Ovary (tissue), 10 donors: ENCODE results near the gene HTR2A. TPM values are rescaled to one million over a fixed set of nuclear protein-coding genes. Genes with fewer than 3 reads are reported as not detected.
A peak's percentile ranks its signal among the peaks of the same experiment; 100 is the strongest.

Experiments
- DNase-seq, 5 donors: peaks; one replicate each; pipeline ENCODE4 v3.0.0-alpha.2; 2019 to 2020
- H3K27ac ChIP-seq, 2 donors: fragments of 200-600 bp; one replicate each; pipeline versions ENCODE4 v1.5.1 to v1.8.0; 2019 to 2022
- H3K27me3 ChIP-seq: fragments of 200-600 bp; one replicate; pipeline ENCODE4 v1.8.0; 2022
- H3K36me3 ChIP-seq: fragments of 200-600 bp; sonication (generic); one replicate; pipeline ENCODE4 v1.5.1; 2019
- H3K4me1 ChIP-seq: one replicate; pipeline ENCODE4 v1.8.1; 2013; ENCODE audit warnings: mild to moderate bottlenecking, moderate library complexity; ENCODE audit not compliant: insufficient read depth
- H3K4me3 ChIP-seq: fragments of 200-600 bp; sonication (generic); one replicate; pipeline ENCODE4 v1.5.1; 2017
- H3K9me3 ChIP-seq, 2 donors: fragments of 200-600 bp in 1 of 2; sonication (generic) in 1 of 2; one replicate each; pipeline versions ENCODE4 v1.5.1 to v1.8.1; 2013 to 2019; ENCODE audit warnings: mild to moderate bottlenecking in 1 of 2, moderate library complexity in 1 of 2
- CTCF ChIP-seq, 3 donors: fragments of 450-650 bp in 2 of 3; fragments of 200-600 bp in 1 of 3; IDR thresholded peaks; one replicate each; pipeline versions ENCODE4 v1.5.1 to v1.8.0; 2016 to 2022; ENCODE audit warnings: antibody characterized with exemption in 3 of 3, mild to moderate bottlenecking in 1 of 3
- EP300 ChIP-seq: sonication (generic); formaldehyde crosslinking; IDR thresholded peaks from one replicate; pipeline ENCODE4 v1.6.1; 2017; ENCODE audit warnings: antibody characterized with exemption
- POLR2A ChIP-seq: fragments of 450-650 bp; IDR thresholded peaks from one replicate; pipeline ENCODE4 v1.6.1; 2017; ENCODE audit warnings: antibody characterized with exemption, mild to moderate bottlenecking, moderate library complexity
- WGBS, 3 donors: extraction: QIAGEN DNeasy Blood & Tissue Kit in 1 of 3; methylation state at CpG; one replicate each; pipeline versions ENCODE4 v1.1.5 to v1.1.7; 2013 to 2017; 5-methylcytosine and 5-hydroxymethylcytosine counted together
- intact Hi-C, 4 donors: fragments of 100-400 bp; cut with DNase I; formaldehyde crosslinking; loops; one replicate each; pipeline versions ENCODE4 v1.11.0 to v1.15.1; 2022 to 2023
- long read RNA-seq, 3 donors: library from polyadenylated mRNA in 2 of 3; unstranded in 2 of 3; transcript quantifications; one replicate each; pipeline ENCODE4 v2.0.0 and lab custom pipeline, GENCODE V29; 2021 to 2026
- polyA plus RNA-seq, 2 donors: library from polyadenylated mRNA; stranded (reverse); fragments of 200-250 nt in 1 of 2; fragments of 350-450 nt in 1 of 2; fragmentation: Illumina TruSeq in 1 of 2; extraction: RNeasy Lipid Tissue Mini Kit (QIAGEN cat#74804) in 1 of 2; gene quantifications; one replicate each; pipeline ENCODE4 v1.2.3, GENCODE V29; 2013 to 2014
- total RNA-seq, 7 donors: library from RNA; depleted of rRNA in 2 of 7; stranded (reverse); fragments of >200 nt in 2 of 7; fragmentation: NEBNext Ultra II Directional in 3 of 7; extraction: Animal tissue kit (Norgen Biotek cat#: 25700) in 3 of 7; gene quantifications; one replicate each; pipeline versions ENCODE4 v1.1.0 to v1.2.4, GENCODE V29; 2016 to 2023
- donor health status: DM: no; HTN: no; CAD: no; lungs with moderate emphysema.
- donor health status: DM: no; HTN: no; CAD: no.
- donor health status: Bipolar disorder and iron deficiency.
- donor health status: DM: yes; HTN: yes; CAD: no.
- donor health status: DM: no; HTN: no; CAD: no.
- donor health status: DM: yes; HTN: yes; CAD: no.

Gene HTR2A
- total RNA-seq = under 1 TPM in 6 of 7 donors, not detected in 1; 0.05 to 0.69 (median 0.14) TPM
- under 1 TPM; 0.42 to 0.88 TPM for polyA plus RNA-seq
- long read RNA-seq, donor 1 = 0 reads
- long read RNA-seq, donor 2 = 0 reads
- long read RNA-seq, donor 3, full-length matches to known transcripts = 1 of 1 reads
- long read RNA-seq, donor 3, partial matches to known transcripts = 0 of 1 reads
- long read RNA-seq, donor 3, other reads (novel, unspliced or antisense) = 0 of 1 reads

GRCh38 chr13:46896341-46897137 lies at the start of gene HTR2A:
TSS of gene HTR2A (minus strand) at chr13:46897053. CDS start at chr13:46895906, 1,147 bp downstream.
- 1 to 3% (median 2%) methylated on average over 13 of the region's 13 CpGs for WGBS, 3 donors
- intact Hi-C loops = no loop called here
- TF ChIP-seq POLR2A (no peak), EP300 (no peak), CTCF (IDR thresholded peaks at IDR 0.05) (no peak)
- DNase-seq = peak; percentile 20 to 46 (median 28)
- Histone ChIP-seq H3K27me3 (no peaks in the 10 kb centered on the region), H3K36me3 (no peaks in the 10 kb centered on the region), H3K4me3 (peak within 1 kb of the TSS; percentile 20), H3K27ac (peak within 1 kb of the TSS in 1 of 2 donors; percentile 15), H3K4me1 (peaks cover 3% of the 10 kb centered on the region), H3K9me3 (no peaks in the 10 kb centered on the region)

- no peak for TF ChIP-seq POLR2A
- TF ChIP-seq CTCF (IDR thresholded peaks at IDR 0.05) = no peak
- TF ChIP-seq EP300 = no peak
- intact Hi-C loops = no loop called here
- H3K4me3 ChIP-seq = no peak overlapping the region
- H3K27me3 ChIP-seq = no peaks in the 10 kb centered on the region
- H3K27ac ChIP-seq = no peak overlapping the region
- no peak for DNase-seq
- H3K4me1 ChIP-seq = no peaks in the 10 kb centered on the region
- no peaks in the 10 kb centered on the region for H3K9me3 ChIP-seq
- no peaks in the 10 kb centered on the region for H3K36me3 ChIP-seq
- WGBS, 3 donors = 85 to 97% (median 97%) methylated on average over 4 of the region's 4 CpGs
Measured at GRCh38 chr13:46936525-46936924, 39.7 kb upstream of the HTR2A start.

- H3K4me1 ChIP-seq = no peaks in the 10 kb centered on the region
- H3K36me3 ChIP-seq = no peaks in the 10 kb centered on the region
- DNase-seq = no peak
- H3K9me3 ChIP-seq = no peaks in the 10 kb centered on the region
- H3K4me3 ChIP-seq = no peak overlapping the region
- H3K27ac ChIP-seq = no peak overlapping the region
- TF ChIP-seq POLR2A (no peak), EP300 (no peak), CTCF (IDR thresholded peaks at IDR 0.05) (no peak)
- no peaks in the 10 kb centered on the region for H3K27me3 ChIP-seq
- intact Hi-C loops = no loop called here
- 61 to 81% (median 71%) methylated on average over 1 of the region's 1 CpG for WGBS, 3 donors
Measured at GRCh38 chr13:46934749-46935148, 37.9 kb upstream of the HTR2A start.

- WGBS, 3 donors = 47 to 53% (median 48%) methylated on average over 5 of the region's 5 CpGs
- DNase-seq = no peak
- Histone ChIP-seq H3K27me3 (no peaks in the 10 kb centered on the region), H3K27ac (no peak overlapping the region), H3K9me3 (no peaks in the 10 kb centered on the region), H3K36me3 (no peaks in the 10 kb centered on the region), H3K4me1 (no peaks in the 10 kb centered on the region), H3K4me3 (no peak overlapping the region)
- TF ChIP-seq POLR2A = no peak
- TF ChIP-seq EP300 = no peak
- no peak for TF ChIP-seq CTCF (IDR thresholded peaks at IDR 0.05)
- intact Hi-C loops = no loop called here
Measured at GRCh38 chr13:46926916-46927590, 30.2 kb upstream of the HTR2A start.
